SK-N-SH (cell line): ENCODE data around the gene CELSR1.

Experiments used
- CHD2 ChIP-seq: fragments of 150-350 bp; IDR thresholded peaks from 2 replicates; pipeline ENCODE4 v1.6.1; 2018; ENCODE audit warnings: low read length; ENCODE audit not compliant: partially characterized antibody
- CTCF ChIP-seq: fragments of 200-600 bp; sonication (generic); IDR thresholded peaks from 2 replicates; pipeline ENCODE4 v1.6.1; 2017; ENCODE audit warnings: antibody characterized with exemption, mild to moderate bottlenecking, moderate library complexity
- EP300 ChIP-seq, 2 experiments: IDR thresholded peaks; 2 replicates each; pipeline versions ENCODE4 v1.4.0 to v1.6.1; 2012; ENCODE audit warnings: borderline replicate concordance in 1 of 2, low read depth in 1 of 2, low read length in 1 of 2
- EZH2phosphoT487 ChIP-seq: fragments of 200-600 bp; sonication (generic); IDR thresholded peaks from 2 replicates; pipeline ENCODE4 v1.6.1; 2017; ENCODE audit warnings: low read depth, mixed run types, mild to moderate bottlenecking, antibody characterized with exemption, moderate library complexity, borderline replicate concordance
- GATA2 ChIP-seq: sonication (generic); formaldehyde crosslinking; IDR thresholded peaks from 2 replicates; pipeline ENCODE4 v1.5.0; 2020; ENCODE audit warnings: mild to moderate bottlenecking, missing genetic modification reagents
- JUND ChIP-seq: IDR thresholded peaks from 2 replicates; pipeline ENCODE4 v1.4.0; 2012
- MAX ChIP-seq: IDR thresholded peaks from 2 replicates; pipeline ENCODE4 v1.4.0; 2012; ENCODE audit warnings: low read depth
- NFIC ChIP-seq: IDR thresholded peaks from 2 replicates; pipeline ENCODE4 v1.4.0; 2012; ENCODE audit warnings: borderline replicate concordance
- POLR2AphosphoS5 ChIP-seq: IDR thresholded peaks from 2 replicates; pipeline ENCODE4 v1.6.1; 2012; ENCODE audit warnings: low read depth, low read length
- SIN3A ChIP-seq: IDR thresholded peaks from 2 replicates; pipeline ENCODE4 v1.6.1; 2012; ENCODE audit warnings: low read depth, mild to moderate bottlenecking, low read length, moderate library complexity, borderline replicate concordance
- TAF1 ChIP-seq: IDR thresholded peaks from 2 replicates; pipeline ENCODE4 v1.6.1; 2012; ENCODE audit warnings: low read depth, mild to moderate bottlenecking, low read length, moderate library complexity, borderline replicate concordance
- USF1 ChIP-seq: IDR thresholded peaks from 2 replicates; pipeline ENCODE4 v1.4.0; 2012; ENCODE audit warnings: low read depth, borderline replicate concordance

- TF ChIP-seq TAF1 (no peak), MAX (no peak), CTCF (no peak), JUND (no peak), POLR2AphosphoS5 (no peak), SIN3A (no peak), EP300 (IDR thresholded peaks at IDR 0.05; ENCODE audit: borderline replicate concordance in 1 of 2, low read depth in 1 of 2, low read length in 1 of 2) (no peak), NFIC (no peak), USF1 (no peak), GATA2 (no peak), EZH2phosphoT487 (no peak), CHD2 (no peak)
Observed at GRCh38 chr22:46536537-46537224, 739 bp downstream of the CELSR1 start.
